ENCODE measurements around the gene DMD. TPM values are rescaled to one million over a fixed set of nuclear protein-coding genes. Genes with fewer than 3 reads are reported as not detected.

Gene DMD
- total RNA-seq, 2 experiments from 2014 or later = 0.20 to 0.47 TPM

DNA sequence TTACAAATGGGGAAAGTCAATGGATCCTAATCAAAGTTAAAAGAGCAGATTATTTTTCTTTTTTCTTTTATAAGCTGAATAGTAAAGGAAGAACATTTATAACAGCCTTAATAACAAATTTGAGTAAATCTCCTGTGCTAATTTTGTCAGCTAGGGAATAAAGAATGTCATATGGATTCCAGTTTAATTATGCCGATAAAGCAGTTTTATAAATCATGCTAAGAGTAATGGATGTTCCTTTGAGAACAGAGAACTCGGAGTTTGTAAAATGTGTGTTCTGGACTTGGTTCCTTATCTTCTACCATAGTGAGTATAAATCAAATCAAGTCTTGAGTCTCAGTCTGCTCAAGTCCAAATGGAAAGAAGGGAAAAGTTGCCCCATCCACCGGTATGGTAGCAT, 1959.2 kb downstream of the DMD start:
- Mint-ChIP-seq H3K27me3 (no peaks in the 10 kb centered on the region), H3K9me3 (no peaks in the 10 kb centered on the region), H3K4me1 (ENCODE audit: low read depth) (no peaks in the 10 kb centered on the region), H3K27ac (no peak overlapping the region), H3K4me3 (no peak overlapping the region), H3K36me3 (ENCODE audit: low read depth) (no peaks in the 10 kb centered on the region)
- Histone ChIP-seq H3K4me3 (ENCODE audit: low read length) (no peak overlapping the region), H3K27me3 (ENCODE audit: control insufficient read depth in 1 of 2, insufficient read depth in 2 of 2, low read length in 2 of 2) (no peaks in the 10 kb centered on the region), H3K4me1 (ENCODE audit: insufficient read depth, low read length) (no peaks in the 10 kb centered on the region), H3K9me3 (ENCODE audit: control insufficient read depth in 1 of 2, insufficient read depth in 1 of 2, low read length in 2 of 2) (no peaks in the 10 kb centered on the region), H3K36me3 (ENCODE audit: insufficient read depth, low read length) (no peaks in the 10 kb centered on the region), H3K27ac (ENCODE audit: low read depth in 1 of 2, low read length in 2 of 2) (no peak overlapping the region)
- intact Hi-C loops (cut with DNase I, micrococcal nuclease) = no loop called here
- TF ChIP-seq, protein P1, sequence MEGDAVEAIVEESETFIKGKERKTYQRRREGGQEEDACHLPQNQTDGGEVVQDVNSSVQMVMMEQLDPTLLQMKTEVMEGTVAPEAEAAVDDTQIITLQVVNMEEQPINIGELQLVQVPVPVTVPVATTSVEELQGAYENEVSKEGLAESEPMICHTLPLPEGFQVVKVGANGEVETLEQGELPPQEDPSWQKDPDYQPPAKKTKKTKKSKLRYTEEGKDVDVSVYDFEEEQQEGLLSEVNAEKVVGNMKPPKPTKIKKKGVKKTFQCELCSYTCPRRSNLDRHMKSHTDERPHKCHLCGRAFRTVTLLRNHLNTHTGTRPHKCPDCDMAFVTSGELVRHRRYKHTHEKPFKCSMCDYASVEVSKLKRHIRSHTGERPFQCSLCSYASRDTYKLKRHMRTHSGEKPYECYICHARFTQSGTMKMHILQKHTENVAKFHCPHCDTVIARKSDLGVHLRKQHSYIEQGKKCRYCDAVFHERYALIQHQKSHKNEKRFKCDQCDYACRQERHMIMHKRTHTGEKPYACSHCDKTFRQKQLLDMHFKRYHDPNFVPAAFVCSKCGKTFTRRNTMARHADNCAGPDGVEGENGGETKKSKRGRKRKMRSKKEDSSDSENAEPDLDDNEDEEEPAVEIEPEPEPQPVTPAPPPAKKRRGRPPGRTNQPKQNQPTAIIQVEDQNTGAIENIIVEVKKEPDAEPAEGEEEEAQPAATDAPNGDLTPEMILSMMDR (IDR thresholded peaks at IDR 0.05) = no peak
- ChIA-PET CTCF (no interaction called here), POLR2A (no interaction called here)
- ATAC-seq (ENCODE audit: poor library complexity) = no peak
- DNase-seq = no peak

DNA sequence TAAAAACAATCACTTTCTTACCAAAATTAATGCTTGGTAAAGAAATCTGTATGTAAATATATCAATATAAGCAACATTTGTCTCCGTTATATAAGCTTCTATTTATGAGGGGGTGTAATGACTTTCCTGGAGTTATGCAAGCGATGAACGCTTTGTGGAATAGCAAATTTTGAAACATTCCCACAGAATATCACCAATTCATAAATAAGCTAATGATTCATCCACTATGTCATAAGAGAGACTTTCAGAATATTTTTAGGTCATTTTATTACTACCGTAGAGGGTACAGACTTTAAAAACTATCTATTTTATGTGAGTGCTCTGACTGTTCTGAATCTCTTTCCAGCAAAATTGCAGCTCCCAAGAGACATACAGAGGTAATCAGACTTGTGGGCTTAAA, 1960.0 kb downstream of the DMD start:
- H3K36me3 ChIP-seq (ENCODE audit: insufficient read depth, low read length) = no peaks in the 10 kb centered on the region
- H3K9me3 Mint-ChIP-seq = no peaks in the 10 kb centered on the region
- no peaks in the 10 kb centered on the region for H3K27me3 Mint-ChIP-seq
- intact Hi-C loops (cut with DNase I, micrococcal nuclease) = no loop called here
- ChIA-PET CTCF (no interaction called here), POLR2A (no interaction called here)
- H3K9me3 ChIP-seq (ENCODE audit: control insufficient read depth in 1 of 2, insufficient read depth in 1 of 2, low read length in 2 of 2) = no peaks in the 10 kb centered on the region
- no peaks in the 10 kb centered on the region for H3K4me1 ChIP-seq (ENCODE audit: insufficient read depth, low read length)
- no peaks in the 10 kb centered on the region for H3K36me3 Mint-ChIP-seq (ENCODE audit: low read depth)
- no peaks in the 10 kb centered on the region for H3K4me1 Mint-ChIP-seq (ENCODE audit: low read depth)
- TF ChIP-seq, protein P1 (IDR thresholded peaks at IDR 0.05) = no peak
- H3K27ac ChIP-seq (ENCODE audit: low read depth in 1 of 2, low read length in 2 of 2) = no peak overlapping the region
- no peak overlapping the region for H3K4me3 ChIP-seq (ENCODE audit: low read length)
- ATAC-seq (ENCODE audit: poor library complexity) (no peak), DNase-seq (no peak)
- H3K4me3 Mint-ChIP-seq = no peak overlapping the region
- H3K27ac Mint-ChIP-seq = no peak overlapping the region
- no peaks in the 10 kb centered on the region for H3K27me3 ChIP-seq (ENCODE audit: control insufficient read depth in 1 of 2, insufficient read depth in 2 of 2, low read length in 2 of 2)

DNA sequence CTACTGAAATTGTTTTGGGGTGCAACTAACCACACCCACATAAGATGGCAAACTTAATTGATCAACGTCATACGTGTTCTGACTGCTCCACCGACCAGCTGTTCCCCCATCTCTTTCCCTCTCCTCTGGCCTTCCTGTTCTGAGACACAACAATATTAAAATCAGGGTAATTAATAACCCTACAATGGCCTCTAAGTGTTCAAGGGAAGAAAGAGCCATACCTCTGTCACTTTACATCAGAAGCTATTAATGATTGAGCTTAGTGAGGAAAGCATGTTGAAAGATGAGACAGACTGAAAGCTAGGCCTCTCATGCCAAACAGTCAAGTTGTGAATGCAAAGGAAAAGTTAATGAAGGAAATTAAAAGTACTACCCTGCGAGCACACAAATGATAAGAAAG, 1965.6 kb downstream of the DMD start:
- TF ChIP-seq, protein P1 (IDR thresholded peaks at IDR 0.05) = no peak
- Mint-ChIP-seq H3K4me3 (no peak overlapping the region), H3K27ac (no peak overlapping the region), H3K9me3 (no peaks in the 10 kb centered on the region), H3K4me1 (ENCODE audit: low read depth) (no peaks in the 10 kb centered on the region), H3K27me3 (no peaks in the 10 kb centered on the region), H3K36me3 (ENCODE audit: low read depth) (no peaks in the 10 kb centered on the region)
- DNase-seq (no peak), ATAC-seq (ENCODE audit: poor library complexity) (no peak)
- POLR2A ChIA-PET = no interaction called here
- Histone ChIP-seq H3K36me3 (ENCODE audit: insufficient read depth, low read length) (no peaks in the 10 kb centered on the region), H3K9me3 (ENCODE audit: control insufficient read depth in 1 of 2, insufficient read depth in 1 of 2, low read length in 2 of 2) (no peaks in the 10 kb centered on the region), H3K4me3 (ENCODE audit: low read length) (no peak overlapping the region), H3K27me3 (ENCODE audit: control insufficient read depth in 1 of 2, insufficient read depth in 2 of 2, low read length in 2 of 2) (no peaks in the 10 kb centered on the region), H3K27ac (ENCODE audit: low read depth in 1 of 2, low read length in 2 of 2) (no peak overlapping the region), H3K4me1 (ENCODE audit: insufficient read depth, low read length) (no peaks in the 10 kb centered on the region)
- CTCF ChIA-PET = no interaction called here
- intact Hi-C loops (cut with DNase I, micrococcal nuclease) = no loop called here

Measured in CD4-positive, alpha-beta T cell (primary cell).